Measurements from ENCODE around the gene FAM20B.
A peak's percentile ranks its signal among the peaks of the same experiment; 100 is the strongest.

FAM20B gene

DNA sequence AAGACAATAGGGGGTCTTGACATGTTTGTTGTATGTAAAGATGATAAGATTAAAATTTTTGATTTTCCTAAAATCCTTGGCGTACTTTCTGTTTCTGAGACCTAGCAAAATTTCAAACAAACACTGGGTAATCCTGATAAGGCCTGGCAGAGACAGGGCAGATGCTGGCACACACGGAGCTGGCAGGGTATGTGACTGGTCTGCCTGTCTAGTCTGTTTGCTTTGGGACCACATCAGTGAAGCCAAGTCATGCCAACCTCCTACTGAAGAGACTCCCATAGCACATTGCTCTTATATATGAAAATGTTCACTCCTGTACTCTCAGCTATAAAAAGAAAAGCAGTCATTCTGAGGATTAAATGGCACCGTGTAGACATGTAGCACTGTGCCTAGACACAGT, 70.2 kb downstream of the FAM20B start:
- TF ChIP-seq, protein P1, sequence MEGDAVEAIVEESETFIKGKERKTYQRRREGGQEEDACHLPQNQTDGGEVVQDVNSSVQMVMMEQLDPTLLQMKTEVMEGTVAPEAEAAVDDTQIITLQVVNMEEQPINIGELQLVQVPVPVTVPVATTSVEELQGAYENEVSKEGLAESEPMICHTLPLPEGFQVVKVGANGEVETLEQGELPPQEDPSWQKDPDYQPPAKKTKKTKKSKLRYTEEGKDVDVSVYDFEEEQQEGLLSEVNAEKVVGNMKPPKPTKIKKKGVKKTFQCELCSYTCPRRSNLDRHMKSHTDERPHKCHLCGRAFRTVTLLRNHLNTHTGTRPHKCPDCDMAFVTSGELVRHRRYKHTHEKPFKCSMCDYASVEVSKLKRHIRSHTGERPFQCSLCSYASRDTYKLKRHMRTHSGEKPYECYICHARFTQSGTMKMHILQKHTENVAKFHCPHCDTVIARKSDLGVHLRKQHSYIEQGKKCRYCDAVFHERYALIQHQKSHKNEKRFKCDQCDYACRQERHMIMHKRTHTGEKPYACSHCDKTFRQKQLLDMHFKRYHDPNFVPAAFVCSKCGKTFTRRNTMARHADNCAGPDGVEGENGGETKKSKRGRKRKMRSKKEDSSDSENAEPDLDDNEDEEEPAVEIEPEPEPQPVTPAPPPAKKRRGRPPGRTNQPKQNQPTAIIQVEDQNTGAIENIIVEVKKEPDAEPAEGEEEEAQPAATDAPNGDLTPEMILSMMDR (IDR thresholded peaks at IDR 0.05; ENCODE audit: extremely low read depth, insufficient read depth, missing control alignments), result no peak
- no peak for DNase-seq (ENCODE audit: low spot score)
- in situ Hi-C loops (cut with MboI; ENCODE audit: low pct_unique_long_range_greater_than_20kb, low sequenced_read_pairs, unreplicated experiment), result no loop called here

DNA sequence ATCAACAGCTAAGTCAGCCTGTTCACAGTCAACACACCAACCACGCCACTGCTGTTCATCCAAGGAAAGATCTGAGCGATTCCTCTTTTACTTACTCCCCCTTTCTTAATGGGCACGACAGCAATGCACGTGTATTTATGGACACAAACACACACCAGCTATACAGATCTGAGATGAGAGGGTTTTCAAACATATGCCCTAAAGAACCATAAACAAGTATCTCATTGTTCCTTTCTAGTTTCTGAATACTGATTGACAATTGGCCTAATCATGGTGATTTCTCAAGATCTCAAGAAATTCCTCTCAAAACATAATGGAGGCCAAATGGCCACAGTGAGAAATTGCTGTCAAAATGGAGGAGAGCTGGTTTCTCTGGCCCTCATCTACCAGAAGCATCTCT, 74.2 kb downstream of the FAM20B start:
- no peak for DNase-seq (ENCODE audit: low spot score)
- in situ Hi-C loops (cut with MboI; ENCODE audit: low pct_unique_long_range_greater_than_20kb, low sequenced_read_pairs, unreplicated experiment), result no loop called here
- TF ChIP-seq, protein P1 (IDR thresholded peaks at IDR 0.05; ENCODE audit: extremely low read depth, insufficient read depth, missing control alignments), result no peak

DNA sequence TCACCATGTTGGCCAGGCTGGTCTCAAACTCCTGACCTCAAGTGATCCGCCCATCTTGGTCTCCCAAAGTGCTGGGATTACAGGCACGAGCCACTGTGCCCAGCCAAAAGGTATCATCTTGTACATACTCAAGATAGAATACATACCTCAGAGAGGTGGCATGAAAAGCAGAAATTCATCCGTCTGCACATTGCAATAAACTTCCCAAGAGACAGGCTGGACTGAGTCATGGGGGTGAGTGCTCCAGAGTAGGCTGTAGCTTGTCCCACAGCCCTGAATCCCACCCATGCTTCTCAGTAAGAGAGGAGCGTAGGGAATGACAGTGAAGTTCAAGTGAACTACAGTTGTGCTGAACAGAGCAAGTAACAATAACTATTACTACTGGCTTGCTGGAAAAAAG, 75.9 kb downstream of the FAM20B start:
- in situ Hi-C loops (cut with MboI; ENCODE audit: low pct_unique_long_range_greater_than_20kb, low sequenced_read_pairs, unreplicated experiment), result no loop called here
- no peak for DNase-seq (ENCODE audit: low spot score)
- TF ChIP-seq, protein P1 (IDR thresholded peaks at IDR 0.05; ENCODE audit: extremely low read depth, insufficient read depth, missing control alignments), result no peak

DNA sequence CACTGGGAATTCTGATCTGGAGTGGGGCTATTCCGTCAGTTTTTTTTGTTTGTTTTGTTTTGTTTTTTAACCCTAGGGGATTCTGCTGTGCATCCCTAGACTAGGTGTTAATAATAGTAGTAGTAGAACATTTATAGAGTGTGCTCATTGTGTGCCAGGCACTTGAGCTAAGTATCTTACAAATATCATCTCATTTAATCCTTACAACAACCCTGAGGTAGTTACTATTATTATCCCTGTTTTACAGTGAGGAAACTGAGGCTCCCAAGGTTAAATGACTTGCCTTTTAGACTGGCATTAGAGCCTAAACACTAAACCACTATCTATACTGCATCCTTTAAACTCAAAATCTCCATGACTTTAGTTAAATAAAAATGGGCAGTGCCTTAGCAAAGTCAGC, 78.3 kb downstream of the FAM20B start:
- no peak for DNase-seq (ENCODE audit: low spot score)
- TF ChIP-seq, protein P1 (IDR thresholded peaks at IDR 0.05; ENCODE audit: extremely low read depth, insufficient read depth, missing control alignments), result no peak
- in situ Hi-C loops (cut with MboI; ENCODE audit: low pct_unique_long_range_greater_than_20kb, low sequenced_read_pairs, unreplicated experiment), result no loop called here

DNA sequence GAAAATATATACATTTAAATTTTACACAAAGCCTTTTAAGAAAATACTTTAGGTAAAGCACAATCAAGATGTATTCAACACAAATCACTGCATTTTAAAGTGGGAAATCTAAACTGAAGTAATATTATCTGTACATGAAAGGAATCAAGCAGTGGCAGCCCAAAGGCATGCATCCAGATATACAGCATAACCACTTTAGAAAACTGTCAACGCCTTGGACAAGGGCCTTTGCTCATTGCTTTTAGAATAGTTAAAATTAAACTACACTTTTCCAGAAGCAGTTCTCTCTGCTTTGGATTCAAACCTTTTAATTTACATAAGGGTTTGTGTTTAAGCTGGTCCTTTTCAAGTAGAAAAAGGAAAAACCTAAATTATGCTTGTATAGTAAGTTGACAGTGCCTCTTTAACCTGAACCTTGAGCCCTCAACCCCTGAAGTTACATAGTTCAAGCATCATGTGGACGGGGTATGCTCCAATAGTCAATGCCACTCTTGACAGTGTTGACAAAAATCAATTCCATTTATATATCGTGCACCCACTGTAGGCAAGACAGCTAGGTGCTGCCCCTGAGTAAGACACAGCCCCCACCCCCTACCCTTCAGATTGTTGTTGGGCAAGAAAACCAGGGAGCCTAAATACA, 79.0 kb downstream of the FAM20B start:
- TF ChIP-seq, protein P1 (IDR thresholded peaks at IDR 0.05; ENCODE audit: extremely low read depth, insufficient read depth, missing control alignments), result no peak
- DNase-seq (ENCODE audit: low spot score), result no peak
- in situ Hi-C loops (cut with MboI; ENCODE audit: low pct_unique_long_range_greater_than_20kb, low sequenced_read_pairs, unreplicated experiment), result no loop called here

DNA sequence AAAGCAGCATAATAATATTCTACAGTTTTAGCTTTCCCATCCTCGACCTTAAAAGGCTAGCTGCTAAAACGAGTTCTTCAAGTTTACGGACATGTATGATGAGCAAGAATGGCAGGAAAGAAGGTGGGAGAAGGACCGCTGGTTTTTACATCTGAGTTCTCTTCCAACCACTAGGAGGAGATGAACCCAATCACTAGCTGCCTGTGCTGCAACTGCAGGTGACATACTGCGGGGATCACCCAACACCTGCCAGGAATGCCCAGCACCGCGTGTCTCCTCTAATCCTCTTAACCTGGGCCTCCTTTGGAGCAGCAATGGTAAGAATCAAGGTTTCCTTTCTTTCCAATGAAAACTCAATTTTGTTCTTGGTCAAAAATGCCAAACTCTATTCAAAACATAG, 79.7 kb downstream of the FAM20B start:
- TF ChIP-seq, protein P1 (IDR thresholded peaks at IDR 0.05; ENCODE audit: extremely low read depth, insufficient read depth, missing control alignments), result peak; percentile 24
- no peak for DNase-seq (ENCODE audit: low spot score)
- in situ Hi-C loops (cut with MboI; ENCODE audit: low pct_unique_long_range_greater_than_20kb, low sequenced_read_pairs, unreplicated experiment), result no loop called here
